Panc1 (cell line): Measurements from ENCODE around the gene OR6N1. TPM values are rescaled to one million over a fixed set of nuclear protein-coding genes. Genes with fewer than 3 reads are reported as not detected.

ENCODE experiments used
- ATAC-seq: fragments of 200-7000 bp; cut with Tn5 transposase; 2 replicates; pipeline ENCODE4 v1.9.1; 2020; ENCODE audit warnings: mild to moderate bottlenecking, moderate library complexity
- BruUV-seq: library from RNA; stranded (reverse); fragments of 400-500 nt; replicated peaks from 2 replicates; lab custom pipeline; 2021; lab: Mats Ljungman, UMichigan
- CTCF ChIA-PET: fragments of 300-600 bp; sonication (Branson Sonifier 250); formaldehyde crosslinking; loops from one replicate; lab custom pipeline; 2022; ENCODE audit warnings: antibody characterized with exemption; lab: Charles Lee
- POLR2A ChIA-PET: fragments of 300-600 bp; sonication (Branson Sonifier 250); formaldehyde crosslinking; loops from one replicate; lab custom pipeline; 2022; ENCODE audit warnings: antibody characterized with exemption; lab: Charles Lee
- DNase-seq: peaks from one replicate; pipeline ENCODE4 v3.0.0-alpha.2; 2010; ENCODE audit warnings: low read depth, low spot score
- H3K27ac ChIP-seq: 2 replicates; pipeline ENCODE4 v1.5.1; 2011; ENCODE audit warnings: mild to moderate bottlenecking, low read length, inconsistent platforms
- H3K27me3 ChIP-seq: fragments of 200-500 bp; sonication (Bioruptor generic); 2 replicates; pipeline ENCODE4 v1.6.0; 2014; ENCODE audit warnings: low read length, inconsistent platforms; ENCODE audit not compliant: control insufficient read depth, insufficient read depth
- H3K36me3 ChIP-seq: fragments of 200-500 bp; sonication (Bioruptor generic); 2 replicates; pipeline ENCODE4 v1.5.1; 2014; ENCODE audit warnings: inconsistent platforms, mild to moderate bottlenecking, low read length, moderate library complexity; ENCODE audit not compliant: control insufficient read depth, insufficient read depth
- H3K4me1 ChIP-seq: 2 replicates; pipeline ENCODE4 v1.5.1; 2011; ENCODE audit warnings: inconsistent platforms, mild to moderate bottlenecking, low read length, moderate library complexity; ENCODE audit not compliant: control insufficient read depth, insufficient read depth
- H3K4me3 ChIP-seq, 2 experiments: 2 replicates each; pipeline ENCODE4 v1.5.1; 2011 to 2012; ENCODE audit warnings: low read depth in 2 of 2, low read length in 2 of 2, mild to moderate bottlenecking in 2 of 2, inconsistent platforms in 1 of 2, moderate library complexity in 1 of 2
- H3K9me3 ChIP-seq: fragments of 200-500 bp; sonication (Bioruptor generic); 2 replicates; pipeline ENCODE4 v1.5.1; 2014; ENCODE audit warnings: low read depth, mild to moderate bottlenecking, inconsistent platforms, low read length, moderate library complexity; ENCODE audit not compliant: control insufficient read depth, insufficient read depth
- POLR2AphosphoS5 ChIP-seq: IDR thresholded peaks from 2 replicates; pipeline ENCODE4 v1.6.1; 2012; ENCODE audit warnings: mild to moderate bottlenecking, low read depth, low read length, moderate library complexity
- REST ChIP-seq, 2 experiments: IDR thresholded peaks; 2 replicates each; pipeline ENCODE4 v1.6.1; 2011 to 2012; ENCODE audit warnings: low read depth in 2 of 2, control low read depth in 1 of 2, low read length in 1 of 2, mild to moderate bottlenecking in 1 of 2, moderate library complexity in 1 of 2; ENCODE audit not compliant: insufficient read depth in 1 of 2
- SIN3A ChIP-seq: IDR thresholded peaks from 2 replicates; pipeline ENCODE4 v1.6.1; 2012; ENCODE audit warnings: low read depth, mild to moderate bottlenecking, low read length, moderate library complexity, borderline replicate concordance; ENCODE audit not compliant: insufficient read depth
- TCF7L2 ChIP-seq: IDR thresholded peaks from 2 replicates; pipeline ENCODE4 v1.6.1; 2011; ENCODE audit warnings: mild to moderate bottlenecking, low read depth, low read length, inconsistent platforms
- in situ Hi-C: cut with HindIII; loops from 2 replicates; pipeline ENCODE4 v1.10.0; 2016; ENCODE audit warnings: low sequenced_read_pairs, low pct_unique_long_range_greater_than_20kb
- intact Hi-C: fragments of 100-400 bp; cut with micrococcal nuclease; formaldehyde crosslinking; loops from one replicate; pipeline ENCODE4 v1.10.0; 2022; ENCODE audit not compliant: unreplicated experiment
- total RNA-seq: library from RNA; stranded (reverse); gene quantifications from one replicate; pipeline ENCODE4 v1.2.1, GENCODE V29; 2021; ENCODE audit not compliant: unreplicated experiment
- TF ChIP-seq, protein P1 (sequence below): fragments of 450-650 bp; IDR thresholded peaks from 2 replicates; pipeline ENCODE4 v1.5.1; 2017; ENCODE audit warnings: mild to moderate bottlenecking

The OR6N1 gene
- total RNA-seq, 1 experiment from 2014 or later: not detected

- ChIA-PET POLR2A (no interaction called here), CTCF (no interaction called here)
- ATAC-seq (no peak), DNase-seq (no peak)
- H3K27me3 ChIP-seq: no peaks in the 10 kb centered on the region; the same call in 1 of the 2 replicates
- no peaks in the 10 kb centered on the region for H3K4me1 ChIP-seq
- intact Hi-C loops (no loop called here), in situ Hi-C loops (no loop called here)
- H3K27ac ChIP-seq: no peak within 1 kb of the TSS
- BruUV-seq: no TSS peak
- no peak for TF ChIP-seq SIN3A
- no peaks in the 10 kb centered on the region for H3K36me3 ChIP-seq
- H3K4me3 ChIP-seq: no peak within 1 kb of the TSS
- no peaks in the 10 kb centered on the region for H3K9me3 ChIP-seq
These were observed 17.6 kb downstream of the OR6N1 start, which contains the start of gene OR6K6 for GRCh38 chr1:158754420-158754819. TSS of gene OR6K6 (plus strand) at chr1:158754720. CDS start at chr1:158754888, 168 bp downstream.

DNA sequence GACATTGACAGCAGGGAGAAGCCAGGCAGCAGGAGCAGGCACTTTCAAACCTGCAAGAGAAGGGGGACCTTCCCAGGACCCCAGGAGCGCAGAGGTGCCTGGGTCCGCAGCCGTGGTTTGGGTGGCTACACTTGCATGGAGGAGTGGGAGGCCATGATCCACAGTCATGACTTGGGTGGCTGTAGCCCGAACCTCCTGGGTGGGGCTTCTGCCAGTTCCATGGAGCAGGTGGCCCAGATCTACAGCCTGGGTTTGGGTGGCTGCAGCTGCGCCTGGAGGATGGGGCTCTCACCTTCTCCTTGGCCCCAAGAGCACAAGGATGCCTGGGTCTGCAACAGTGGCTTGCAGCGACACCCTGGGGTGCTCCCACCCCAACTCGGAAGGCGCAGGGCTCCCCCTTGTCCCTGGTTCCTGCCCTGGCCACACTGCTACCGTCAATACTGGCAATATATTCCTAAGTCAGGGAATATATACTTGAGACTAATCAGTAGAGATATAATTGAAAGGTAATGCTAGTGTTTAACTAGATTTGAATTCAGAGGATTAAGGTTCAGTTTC is 19.8 kb downstream of the OR6N1 start:
- ChIA-PET POLR2A (no interaction called here), CTCF (no interaction called here)
- TF ChIP-seq POLR2AphosphoS5 (no peak), REST (IDR thresholded peaks at IDR 0.05; ENCODE audit: insufficient read depth in 1 of 2, low read depth in 2 of 2, low read length in 1 of 2) (no peak), TCF7L2 (no peak), SIN3A (no peak)
- TF ChIP-seq, protein P1, sequence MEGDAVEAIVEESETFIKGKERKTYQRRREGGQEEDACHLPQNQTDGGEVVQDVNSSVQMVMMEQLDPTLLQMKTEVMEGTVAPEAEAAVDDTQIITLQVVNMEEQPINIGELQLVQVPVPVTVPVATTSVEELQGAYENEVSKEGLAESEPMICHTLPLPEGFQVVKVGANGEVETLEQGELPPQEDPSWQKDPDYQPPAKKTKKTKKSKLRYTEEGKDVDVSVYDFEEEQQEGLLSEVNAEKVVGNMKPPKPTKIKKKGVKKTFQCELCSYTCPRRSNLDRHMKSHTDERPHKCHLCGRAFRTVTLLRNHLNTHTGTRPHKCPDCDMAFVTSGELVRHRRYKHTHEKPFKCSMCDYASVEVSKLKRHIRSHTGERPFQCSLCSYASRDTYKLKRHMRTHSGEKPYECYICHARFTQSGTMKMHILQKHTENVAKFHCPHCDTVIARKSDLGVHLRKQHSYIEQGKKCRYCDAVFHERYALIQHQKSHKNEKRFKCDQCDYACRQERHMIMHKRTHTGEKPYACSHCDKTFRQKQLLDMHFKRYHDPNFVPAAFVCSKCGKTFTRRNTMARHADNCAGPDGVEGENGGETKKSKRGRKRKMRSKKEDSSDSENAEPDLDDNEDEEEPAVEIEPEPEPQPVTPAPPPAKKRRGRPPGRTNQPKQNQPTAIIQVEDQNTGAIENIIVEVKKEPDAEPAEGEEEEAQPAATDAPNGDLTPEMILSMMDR: no peak
- Histone ChIP-seq H3K27me3 (no peaks in the 10 kb centered on the region; the same call in 1 of the 2 replicates), H3K4me3 (no peak overlapping the region), H3K27ac (no peak overlapping the region), H3K9me3 (no peaks in the 10 kb centered on the region), H3K4me1 (no peaks in the 10 kb centered on the region), H3K36me3 (no peaks in the 10 kb centered on the region)
- intact Hi-C loops (no loop called here), in situ Hi-C loops (no loop called here)
- ATAC-seq: no peak
- no peak for DNase-seq
- BruUV-seq: no TSS peak

- BruUV-seq: no TSS peak
- H3K27me3 ChIP-seq: 0 out of 2 replicates have a peak, but pooled peaks cover under 1% of the 10 kb centered on the region
- in situ Hi-C loops: no loop called here
- ATAC-seq: no peak
- no peak for DNase-seq
- no peaks in the 10 kb centered on the region for H3K9me3 ChIP-seq
- TF ChIP-seq SIN3A (no peak), TCF7L2 (no peak), POLR2AphosphoS5 (no peak), REST (IDR thresholded peaks at IDR 0.05; ENCODE audit: insufficient read depth in 1 of 2, low read depth in 2 of 2, low read length in 1 of 2) (no peak)
- TF ChIP-seq, protein P1: no peak
- no peaks in the 10 kb centered on the region for H3K36me3 ChIP-seq
- no peak overlapping the region for H3K27ac ChIP-seq
- no peaks in the 10 kb centered on the region for H3K4me1 ChIP-seq
- H3K4me3 ChIP-seq: no peak overlapping the region
- ChIA-PET CTCF (no interaction called here), POLR2A (no interaction called here)
- intact Hi-C loops: no loop called here
These were observed 36.1 kb downstream of the OR6N1 start for GRCh38 chr1:158735848-158736247.
